Ecto neural progenitor cell (in vitro differentiated cells): ENCODE measurements around the gene TSPEAR.
"Not testable (repeated sequence)": the region's sequence is repeated elsewhere in the genome, so short reads cannot be mapped to it uniquely, and the experiment has no call there.

ENCODE experiments used
- DNase-seq: peaks from one replicate; pipeline ENCODE4 v3.0.0-alpha.2; 2018; ENCODE audit warnings: low spot score

Gene TSPEAR

DNA sequence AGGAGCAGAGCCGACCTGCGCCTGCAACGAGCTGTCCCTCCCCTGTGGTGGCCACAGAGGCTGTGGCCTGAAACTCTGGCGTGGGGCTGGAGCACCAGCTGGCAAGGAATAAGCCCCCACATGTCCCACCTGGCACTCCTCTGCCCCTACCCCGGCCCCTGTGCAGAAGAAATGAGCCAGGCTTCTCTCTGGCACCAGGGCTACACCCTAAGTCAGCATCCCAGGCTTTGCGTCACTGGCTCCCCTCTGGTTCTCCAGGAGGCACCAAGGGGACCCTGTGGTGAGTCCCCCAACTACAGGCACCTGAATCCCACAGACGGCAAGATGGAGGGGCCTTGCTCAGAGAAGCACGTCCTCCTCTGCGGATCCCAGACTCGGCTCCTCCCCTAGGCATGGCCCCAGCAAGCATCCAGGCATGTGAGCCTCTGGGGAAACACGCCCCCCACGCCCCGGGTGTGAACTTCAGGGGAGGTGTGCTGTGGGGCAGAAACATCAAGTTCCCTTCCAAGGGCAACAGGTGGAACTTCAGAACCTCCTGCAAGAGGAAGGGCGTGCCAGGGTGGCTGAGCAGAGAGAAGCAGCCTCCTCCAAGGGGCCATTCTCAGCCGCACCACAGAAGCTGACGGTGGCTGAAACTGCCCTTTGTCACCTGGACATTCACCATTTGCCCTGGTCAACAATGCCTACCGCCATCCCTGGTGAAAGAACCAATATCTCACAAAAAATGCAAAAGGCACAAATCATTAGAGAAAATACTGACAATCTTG lies 108.1 kb downstream of the TSPEAR start:
- DNase-seq, result no peak

DNA sequence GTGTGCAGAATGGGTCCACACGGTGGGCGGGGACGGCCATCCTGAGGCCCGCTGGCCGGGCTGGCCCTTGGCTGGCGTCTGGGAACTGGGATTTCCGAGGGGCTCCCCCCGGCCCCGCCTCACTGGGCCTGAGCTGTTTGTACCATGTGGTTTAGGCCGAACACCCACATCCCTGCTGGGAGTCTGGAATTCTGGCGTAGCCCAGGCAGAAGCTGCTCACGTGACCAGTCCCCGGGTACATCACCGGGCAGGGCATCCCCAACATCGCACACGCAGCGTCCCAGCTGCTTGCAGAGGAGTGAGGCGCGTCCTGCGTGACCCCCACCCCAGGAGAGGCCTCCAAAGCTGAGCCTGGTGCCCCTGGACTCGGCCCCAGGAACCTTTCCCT lies 108.9 kb downstream of the TSPEAR start:
- DNase-seq, result no peak

DNA sequence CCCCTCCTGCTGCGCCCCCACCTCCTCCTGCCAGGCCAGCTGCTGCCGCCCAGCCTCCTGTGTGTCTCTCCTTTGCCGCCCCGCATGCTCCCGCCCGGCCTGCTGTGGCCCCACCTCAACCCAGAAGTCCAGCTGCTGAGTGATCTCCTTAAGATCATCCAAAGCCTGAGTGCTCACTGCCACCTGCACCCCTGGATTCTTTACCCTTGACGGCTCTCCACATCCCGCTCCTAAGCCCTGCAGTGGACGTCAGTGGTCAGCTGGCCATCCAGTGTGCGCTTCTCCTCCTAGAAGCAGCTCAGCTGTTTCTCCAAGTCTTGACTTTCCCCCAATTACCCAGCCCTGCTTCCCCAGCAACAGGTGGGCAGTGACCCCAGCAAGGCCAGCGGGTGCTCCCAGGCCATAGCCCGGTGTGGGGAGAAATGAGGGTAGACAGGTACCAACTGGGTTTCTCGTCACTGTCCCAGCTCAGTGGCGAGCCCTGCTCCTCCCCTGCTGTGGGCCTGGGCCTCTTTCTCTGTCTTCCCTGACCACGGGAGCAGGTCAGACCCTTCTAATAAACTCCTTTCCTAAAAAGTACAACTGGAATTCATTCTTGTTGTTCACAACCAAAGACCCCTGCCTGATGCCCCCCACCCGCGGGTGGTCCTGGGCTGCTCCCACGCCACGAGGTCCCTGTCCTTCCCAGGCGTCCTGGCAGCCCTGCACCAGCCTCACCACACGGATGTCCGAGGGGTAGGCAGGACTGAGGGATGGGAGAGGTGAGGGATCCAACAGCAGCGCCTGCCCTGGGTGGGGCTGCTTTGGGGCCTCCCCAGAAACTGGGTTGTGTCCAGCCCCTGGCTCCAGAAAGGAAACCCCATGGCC lies 109.5 kb downstream of the TSPEAR start:
- no peak for DNase-seq

- not testable (repeated sequence) for DNase-seq
Observed at GRCh38 chr21:44601091-44601490, 110.3 kb downstream of the TSPEAR start.

GRCh38 chr21:44600118-44600978 lies 111.0 kb downstream of the TSPEAR start, which contains the start of gene KRTAP10-7:
KRTAP10-7 (plus strand) TSS chr21:44600597; CDS start chr21:44600622, 25 bp downstream.
- not testable (repeated sequence) for DNase-seq

- DNase-seq, result no peak
Observed at GRCh38 chr21:44599264-44600029, 111.9 kb downstream of the TSPEAR start.

DNA sequence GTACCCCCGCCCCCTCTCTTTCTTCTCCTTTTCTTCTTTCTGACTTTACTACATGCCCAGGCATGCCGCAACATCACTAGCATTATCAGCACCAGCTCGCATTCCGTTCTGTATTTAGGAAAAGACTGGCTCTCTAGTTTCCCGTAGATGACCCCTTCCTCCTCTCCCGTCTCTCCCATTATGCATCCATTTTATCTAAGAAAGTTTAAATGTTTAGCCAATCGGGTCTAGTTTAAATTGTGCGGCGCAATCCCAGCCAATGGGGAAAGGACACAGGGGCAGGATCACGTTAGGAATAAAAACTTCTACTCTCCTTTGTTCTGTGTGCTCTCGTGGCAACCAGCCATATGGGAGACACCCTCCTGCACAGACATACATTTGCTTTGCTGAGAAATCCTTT lies 113.3 kb downstream of the TSPEAR start:
- DNase-seq, result no peak

DNA sequence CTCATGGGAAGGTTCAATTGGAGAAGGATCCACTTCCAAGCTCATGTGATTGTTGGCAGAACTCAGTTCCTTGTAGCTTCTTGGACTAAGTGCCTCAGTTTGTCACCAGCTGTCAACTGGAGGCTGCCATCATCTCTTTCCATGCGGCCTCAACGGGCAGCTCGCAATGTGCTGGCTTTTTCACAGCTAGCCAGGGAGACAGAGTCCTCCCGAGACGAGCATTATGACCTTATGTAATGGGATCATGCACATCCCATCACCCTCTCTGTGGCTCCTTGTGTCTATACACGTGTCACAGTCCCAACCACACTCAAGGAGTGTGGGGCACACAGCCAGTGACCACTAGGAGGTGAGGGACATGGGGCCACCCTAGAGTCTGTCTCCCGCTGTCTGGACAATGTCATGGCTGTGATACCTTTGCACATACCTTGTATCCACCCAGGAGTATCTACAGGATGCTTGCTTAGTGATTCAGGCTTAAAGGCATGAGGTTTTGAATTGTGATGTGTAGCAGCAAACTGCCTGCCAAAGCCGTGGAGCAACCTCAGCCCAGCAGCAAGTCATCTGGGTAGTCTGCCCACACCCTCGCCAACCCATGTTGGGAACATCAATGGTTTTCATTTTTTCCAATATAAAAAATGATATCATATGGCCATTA lies 115.2 kb downstream of the TSPEAR start:
- no peak for DNase-seq

- DNase-seq, result no peak
Observed at GRCh38 chr21:44595524-44595923, 115.8 kb downstream of the TSPEAR start.

DNA sequence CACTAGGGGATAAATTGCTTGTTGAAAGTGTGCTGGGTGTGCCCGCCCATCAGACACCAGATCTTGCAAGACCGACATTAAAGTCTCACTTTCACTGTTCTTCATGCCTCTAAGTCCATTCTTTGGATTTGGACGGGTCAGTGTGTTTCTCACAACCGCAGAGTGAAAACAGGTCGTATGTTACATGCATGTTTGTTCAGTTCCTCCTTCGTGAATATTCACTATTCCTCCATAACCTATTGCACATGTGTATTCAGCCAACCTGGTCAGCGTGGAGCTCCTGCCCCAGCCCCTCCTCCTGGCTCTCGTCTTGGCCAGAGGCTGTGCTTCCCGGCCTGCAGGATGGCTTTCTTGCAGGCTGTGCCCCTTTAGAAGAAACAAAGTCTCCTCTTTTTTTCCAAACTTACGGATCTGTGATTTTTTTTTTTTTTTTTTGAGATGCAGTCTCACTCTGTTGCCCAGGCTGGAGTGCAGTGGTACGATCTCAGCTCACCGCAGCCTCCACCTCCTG lies 116.9 kb downstream of the TSPEAR start:
- no peak for DNase-seq

GRCh38 chr21:44593598-44594405 lies 117.6 kb downstream of the TSPEAR start:
- DNase-seq, result peak; percentile 44

DNA sequence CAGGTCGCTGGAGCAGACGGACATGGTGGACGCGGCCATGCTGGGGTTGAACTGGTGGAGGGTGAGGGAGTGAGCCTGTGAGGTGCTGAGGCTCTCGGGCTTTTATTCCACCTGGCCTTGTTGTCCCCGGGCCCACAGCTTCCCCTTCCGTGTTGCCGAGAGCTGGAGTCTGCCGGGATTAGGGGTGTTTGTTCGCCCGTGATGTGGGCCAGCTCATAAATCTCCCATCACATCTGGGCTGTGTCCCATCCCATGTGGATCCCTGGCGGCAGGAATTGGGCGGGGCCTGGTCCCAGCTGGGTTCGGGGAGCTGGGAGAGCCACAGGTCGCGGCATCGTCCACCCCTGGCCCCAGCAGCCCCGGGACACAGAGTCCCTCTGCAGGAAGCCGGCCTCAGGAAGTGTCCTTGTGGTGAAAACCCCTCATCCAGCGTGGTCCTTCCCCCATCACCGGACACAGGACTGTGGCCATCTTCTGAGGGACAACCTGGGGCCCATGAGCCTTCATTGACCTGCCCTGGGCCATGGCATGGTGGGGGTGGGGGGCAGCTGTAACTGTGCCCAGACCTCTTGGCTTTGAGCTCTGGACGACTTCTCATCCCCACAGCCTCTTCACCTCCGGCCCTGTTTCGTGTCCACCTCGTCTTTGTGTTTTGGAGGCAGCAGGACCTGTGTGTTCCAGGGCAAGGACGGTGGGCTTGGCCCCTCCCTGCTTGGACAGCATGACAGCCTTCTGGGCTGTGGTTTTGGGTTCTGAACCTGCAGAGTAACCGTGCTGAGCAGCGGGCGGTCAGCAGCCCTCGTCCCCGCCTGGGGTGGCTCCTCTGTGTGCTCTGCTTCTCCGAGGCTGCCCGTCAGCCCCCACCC lies 118.7 kb downstream of the TSPEAR start, which contains the start of gene KRTAP10-6:
TSS of gene KRTAP10-6 (minus strand) at position 60 of the 866 bp plus-strand sequence. CDS start at position 39, 21 bp downstream.
- DNase-seq, result peak; percentile 43

GRCh38 chr21:44591801-44592130 lies 119.6 kb downstream of the TSPEAR start:
- DNase-seq, result not testable (repeated sequence)

GRCh38 chr21:44590897-44591800 lies 120.2 kb downstream of the TSPEAR start:
- DNase-seq, result peak; percentile 27

DNA sequence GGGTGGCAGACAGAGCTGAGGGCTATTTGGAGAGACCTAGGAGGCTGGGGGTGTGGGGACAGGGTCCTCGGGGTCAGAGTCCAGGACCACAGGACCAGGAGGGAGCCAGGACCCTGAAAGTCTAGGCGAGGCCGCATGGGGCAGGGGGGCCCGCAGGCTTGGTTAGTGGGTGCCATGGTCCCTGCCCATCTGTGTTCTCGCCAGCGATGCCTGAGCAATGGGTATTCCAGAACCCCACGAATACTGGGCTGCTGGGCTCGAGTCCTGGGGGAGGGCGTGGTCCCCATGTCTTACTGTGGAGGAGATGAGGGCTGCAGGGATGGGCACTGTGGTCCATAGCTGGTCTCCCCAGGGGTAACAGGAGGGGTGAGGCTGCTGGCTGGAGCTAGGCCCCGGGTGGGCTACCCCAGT lies 121.1 kb downstream of the TSPEAR start:
- no peak for DNase-seq

DNA sequence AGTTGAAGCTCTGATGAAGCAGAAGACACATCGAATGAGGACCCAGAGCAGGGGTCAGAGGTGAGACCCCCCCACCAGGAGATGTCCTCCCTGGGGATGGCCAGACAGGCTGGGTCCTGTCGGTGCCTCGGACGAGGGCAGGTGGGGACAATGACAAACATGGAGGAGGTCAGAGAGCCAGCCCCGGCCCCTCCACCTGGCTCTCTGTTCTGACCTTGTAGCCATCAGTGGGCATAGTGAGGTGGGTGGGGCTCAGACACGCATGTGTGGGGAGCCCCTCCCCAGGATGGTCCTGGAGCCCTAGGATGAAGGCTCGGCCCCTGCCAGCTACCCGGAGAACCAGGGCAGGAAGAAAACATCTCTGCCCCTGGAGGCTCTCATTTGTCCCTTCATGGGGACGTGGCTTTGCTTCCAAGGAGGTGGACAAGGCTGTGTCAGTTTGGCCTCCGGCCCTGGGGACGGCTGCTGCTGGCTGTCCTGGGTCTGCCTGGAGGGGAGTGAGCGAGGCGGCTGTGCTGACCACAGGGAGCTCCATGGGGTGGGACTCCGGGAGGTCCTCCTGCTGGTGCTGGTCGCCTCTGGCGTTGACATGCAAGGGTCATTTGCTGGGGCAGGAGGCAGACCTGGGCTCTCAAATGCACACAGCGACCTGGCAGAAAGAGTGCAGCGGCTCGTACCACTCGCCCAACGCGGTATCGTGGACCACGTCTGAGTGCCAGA lies 121.6 kb downstream of the TSPEAR start:
- DNase-seq, result peak; percentile 45

DNA sequence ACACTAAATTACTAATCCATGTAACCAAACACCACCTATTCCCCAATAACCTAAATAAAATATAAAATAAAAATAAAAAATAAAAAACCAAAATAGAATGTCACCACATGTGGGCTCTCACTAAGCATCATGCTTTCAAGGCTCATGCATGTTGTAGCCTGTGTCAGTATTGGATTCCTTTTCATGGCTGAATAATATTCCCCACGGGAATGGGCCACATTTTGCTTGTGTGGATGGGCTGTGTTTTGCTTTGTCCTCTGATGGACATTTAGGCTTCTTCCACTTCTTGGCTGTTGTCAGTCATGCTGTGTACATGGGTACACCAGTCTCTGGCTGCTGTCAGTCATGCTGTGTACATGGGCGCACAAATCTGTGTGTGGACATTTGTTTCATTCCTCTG lies 122.3 kb downstream of the TSPEAR start:
- no peak for DNase-seq
